ENCODE results near the gene U2AF2. TPM values are rescaled to one million over a fixed set of nuclear protein-coding genes. Genes with fewer than 3 reads are reported as not detected.

Gene U2AF2
- total RNA-seq, 1 experiment from 2014 or later = 309 TPM

- CTCF ChIA-PET = interaction anchor here (0.5 to 0.6 kb wide), 3 partner anchors 349 to 1116 kb away, joined by 3 read pairs; no protein-coding TSS in a partner anchor
- Mint-ChIP-seq H3K27ac (ENCODE audit: unreplicated experiment) (no peak overlapping the region), H3K4me3 (ENCODE audit: low read depth, unreplicated experiment) (no peak overlapping the region), H3K9me3 (ENCODE audit: low read depth, unreplicated experiment) (no peaks in the 10 kb centered on the region), H3K27me3 (ENCODE audit: unreplicated experiment) (no peaks in the 10 kb centered on the region), H3K36me3 (ENCODE audit: insufficient read depth, unreplicated experiment) (peaks cover 63% of the 10 kb centered on the region), H3K4me1 (ENCODE audit: low read depth, unreplicated experiment) (peaks cover 44% of the 10 kb centered on the region)
- intact Hi-C loops (cut with micrococcal nuclease; ENCODE audit: unreplicated experiment) = loop anchor here (10.0 kb wide), 1 partner anchor 116 kb away; no protein-coding TSS in a partner anchor
- DNase-seq = no peak
- TF ChIP-seq, protein P1, sequence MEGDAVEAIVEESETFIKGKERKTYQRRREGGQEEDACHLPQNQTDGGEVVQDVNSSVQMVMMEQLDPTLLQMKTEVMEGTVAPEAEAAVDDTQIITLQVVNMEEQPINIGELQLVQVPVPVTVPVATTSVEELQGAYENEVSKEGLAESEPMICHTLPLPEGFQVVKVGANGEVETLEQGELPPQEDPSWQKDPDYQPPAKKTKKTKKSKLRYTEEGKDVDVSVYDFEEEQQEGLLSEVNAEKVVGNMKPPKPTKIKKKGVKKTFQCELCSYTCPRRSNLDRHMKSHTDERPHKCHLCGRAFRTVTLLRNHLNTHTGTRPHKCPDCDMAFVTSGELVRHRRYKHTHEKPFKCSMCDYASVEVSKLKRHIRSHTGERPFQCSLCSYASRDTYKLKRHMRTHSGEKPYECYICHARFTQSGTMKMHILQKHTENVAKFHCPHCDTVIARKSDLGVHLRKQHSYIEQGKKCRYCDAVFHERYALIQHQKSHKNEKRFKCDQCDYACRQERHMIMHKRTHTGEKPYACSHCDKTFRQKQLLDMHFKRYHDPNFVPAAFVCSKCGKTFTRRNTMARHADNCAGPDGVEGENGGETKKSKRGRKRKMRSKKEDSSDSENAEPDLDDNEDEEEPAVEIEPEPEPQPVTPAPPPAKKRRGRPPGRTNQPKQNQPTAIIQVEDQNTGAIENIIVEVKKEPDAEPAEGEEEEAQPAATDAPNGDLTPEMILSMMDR (IDR thresholded peaks at IDR 0.05; ENCODE audit: unreplicated experiment) = no peak
- no TSS peak for BruUV-seq (replicated peaks)
Observed at GRCh38 chr19:55688422-55689218, 33.8 kb downstream of the U2AF2 start.

GRCh38 chr19:55689411-55690108 is 34.7 kb downstream of the U2AF2 start:
- intact Hi-C loops (cut with micrococcal nuclease; ENCODE audit: unreplicated experiment) = loop anchor here (10.0 kb wide), 1 partner anchor 115 kb away; no protein-coding TSS in a partner anchor

DNA sequence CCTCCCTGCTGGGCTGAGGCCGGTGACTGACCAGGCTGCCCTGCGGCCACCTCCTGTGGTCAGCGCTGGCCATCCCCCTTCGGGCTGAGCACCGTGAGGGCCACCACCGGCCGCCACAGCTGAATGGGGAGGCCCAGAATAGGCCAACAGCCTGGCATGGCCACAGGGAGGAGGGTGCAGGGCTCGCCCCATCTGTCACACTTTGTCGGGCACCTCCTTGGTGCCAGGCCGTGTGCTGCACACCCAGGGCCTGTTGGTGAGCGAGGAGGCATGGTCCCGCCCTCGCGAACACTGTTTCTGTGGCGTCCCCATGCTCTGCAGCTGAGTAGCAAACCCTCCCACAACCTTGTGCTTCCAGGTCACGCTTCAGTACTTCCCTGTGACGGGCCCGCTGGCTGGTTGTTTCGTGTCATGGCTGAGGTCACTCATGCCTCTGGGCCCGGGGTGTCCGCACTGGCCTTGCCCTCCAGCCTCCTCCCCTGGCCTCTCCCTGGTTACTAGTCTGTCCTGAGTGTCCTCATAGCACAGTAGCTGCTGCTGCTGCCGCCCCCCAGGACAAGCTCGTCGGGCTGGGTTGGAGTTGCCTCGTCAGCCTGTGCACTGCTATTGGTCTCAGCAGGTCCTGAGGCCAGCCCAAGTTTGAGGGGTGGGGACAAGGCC is 35.4 kb downstream of the U2AF2 start:
- Mint-ChIP-seq H3K36me3 (ENCODE audit: insufficient read depth, unreplicated experiment) (peaks cover 72% of the 10 kb centered on the region), H3K4me3 (ENCODE audit: low read depth, unreplicated experiment) (no peak overlapping the region), H3K4me1 (ENCODE audit: low read depth, unreplicated experiment) (peaks cover 28% of the 10 kb centered on the region), H3K27me3 (ENCODE audit: unreplicated experiment) (no peaks in the 10 kb centered on the region), H3K9me3 (ENCODE audit: low read depth, unreplicated experiment) (no peaks in the 10 kb centered on the region), H3K27ac (ENCODE audit: unreplicated experiment) (no peak overlapping the region)
- intact Hi-C loops (cut with micrococcal nuclease; ENCODE audit: unreplicated experiment) = no loop called here
- CTCF ChIA-PET = no interaction called here
- BruUV-seq (replicated peaks) = no TSS peak
- TF ChIP-seq, protein P1 (IDR thresholded peaks at IDR 0.05; ENCODE audit: unreplicated experiment) = no peak
- DNase-seq = no peak

More at GRCh38 chr19:55689411-55690108, 34.7 kb downstream of the U2AF2 start:
- H3K27me3 Mint-ChIP-seq (ENCODE audit: unreplicated experiment) = no peaks in the 10 kb centered on the region
- no peak for DNase-seq
- CTCF ChIA-PET = interaction anchor here (0.5 to 0.6 kb wide), 2 partner anchors 348 to 1115 kb away, joined by 3 read pairs; no protein-coding TSS in a partner anchor
- H3K4me1 Mint-ChIP-seq (ENCODE audit: low read depth, unreplicated experiment) = peaks cover 35% of the 10 kb centered on the region
- no peak overlapping the region for H3K27ac Mint-ChIP-seq (ENCODE audit: unreplicated experiment)
- peaks cover 69% of the 10 kb centered on the region for H3K36me3 Mint-ChIP-seq (ENCODE audit: insufficient read depth, unreplicated experiment)
- TF ChIP-seq, protein P1 (IDR thresholded peaks at IDR 0.05; ENCODE audit: unreplicated experiment) = no peak
- H3K4me3 Mint-ChIP-seq (ENCODE audit: low read depth, unreplicated experiment) = no peak overlapping the region
- no TSS peak for BruUV-seq (replicated peaks)
- H3K9me3 Mint-ChIP-seq (ENCODE audit: low read depth, unreplicated experiment) = no peaks in the 10 kb centered on the region

DNA sequence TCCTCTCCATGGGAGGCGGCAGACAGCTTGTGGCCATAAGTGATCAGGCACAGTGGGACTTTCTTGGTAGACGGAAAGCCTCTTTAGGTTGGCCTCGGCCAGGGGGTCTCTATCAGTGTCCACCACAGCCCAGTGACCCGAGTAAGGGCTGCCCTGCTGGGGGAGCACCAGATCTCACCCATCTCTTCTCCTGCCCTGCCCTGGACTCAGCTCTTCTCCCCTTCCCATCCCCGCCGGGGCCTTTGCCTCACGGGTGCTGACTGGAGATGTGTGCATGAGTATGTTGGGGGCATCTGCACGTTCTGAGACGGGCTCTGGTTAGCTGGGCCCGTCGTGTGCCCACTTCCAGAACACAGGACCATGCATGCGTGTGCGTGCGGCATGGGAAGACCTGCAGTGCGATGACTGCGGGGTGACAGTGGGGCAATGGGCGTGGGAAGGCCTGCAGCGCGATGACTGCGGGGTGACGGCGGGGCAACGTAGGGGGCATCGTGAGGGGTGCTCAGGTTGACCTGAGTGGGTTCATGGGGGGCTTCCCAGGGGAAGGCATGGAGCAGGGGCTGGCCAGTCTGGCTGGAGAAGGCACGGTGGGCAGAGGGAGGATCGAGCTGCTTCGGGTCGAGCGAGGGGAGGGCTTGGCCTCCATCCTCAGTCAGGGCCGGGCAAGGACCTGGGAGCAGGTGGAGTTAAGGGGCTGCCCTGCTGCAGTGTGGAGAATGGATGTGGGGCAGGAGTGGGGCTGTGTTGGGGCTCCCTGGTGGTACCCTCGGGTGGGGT is 36.1 kb downstream of the U2AF2 start:
- no peak overlapping the region for H3K4me3 Mint-ChIP-seq (ENCODE audit: low read depth, unreplicated experiment)
- peaks cover 21% of the 10 kb centered on the region for H3K4me1 Mint-ChIP-seq (ENCODE audit: low read depth, unreplicated experiment)
- H3K27me3 Mint-ChIP-seq (ENCODE audit: unreplicated experiment) = no peaks in the 10 kb centered on the region
- peaks cover 72% of the 10 kb centered on the region for H3K36me3 Mint-ChIP-seq (ENCODE audit: insufficient read depth, unreplicated experiment)
- no TSS peak for BruUV-seq (replicated peaks)
- CTCF ChIA-PET = no interaction called here
- TF ChIP-seq, protein P1 (IDR thresholded peaks at IDR 0.05; ENCODE audit: unreplicated experiment) = no peak
- H3K27ac Mint-ChIP-seq (ENCODE audit: unreplicated experiment) = no peak overlapping the region
- intact Hi-C loops (cut with micrococcal nuclease; ENCODE audit: unreplicated experiment) = no loop called here
- DNase-seq = no peak
- H3K9me3 Mint-ChIP-seq (ENCODE audit: low read depth, unreplicated experiment) = no peaks in the 10 kb centered on the region
